ENCODE measurements around the gene CNTN5. TPM values are rescaled to one million over a fixed set of nuclear protein-coding genes. Genes with fewer than 3 reads are reported as not detected.

CNTN5 gene
- total RNA-seq, 1 donor from 2014 or later = 0.15 TPM

DNA sequence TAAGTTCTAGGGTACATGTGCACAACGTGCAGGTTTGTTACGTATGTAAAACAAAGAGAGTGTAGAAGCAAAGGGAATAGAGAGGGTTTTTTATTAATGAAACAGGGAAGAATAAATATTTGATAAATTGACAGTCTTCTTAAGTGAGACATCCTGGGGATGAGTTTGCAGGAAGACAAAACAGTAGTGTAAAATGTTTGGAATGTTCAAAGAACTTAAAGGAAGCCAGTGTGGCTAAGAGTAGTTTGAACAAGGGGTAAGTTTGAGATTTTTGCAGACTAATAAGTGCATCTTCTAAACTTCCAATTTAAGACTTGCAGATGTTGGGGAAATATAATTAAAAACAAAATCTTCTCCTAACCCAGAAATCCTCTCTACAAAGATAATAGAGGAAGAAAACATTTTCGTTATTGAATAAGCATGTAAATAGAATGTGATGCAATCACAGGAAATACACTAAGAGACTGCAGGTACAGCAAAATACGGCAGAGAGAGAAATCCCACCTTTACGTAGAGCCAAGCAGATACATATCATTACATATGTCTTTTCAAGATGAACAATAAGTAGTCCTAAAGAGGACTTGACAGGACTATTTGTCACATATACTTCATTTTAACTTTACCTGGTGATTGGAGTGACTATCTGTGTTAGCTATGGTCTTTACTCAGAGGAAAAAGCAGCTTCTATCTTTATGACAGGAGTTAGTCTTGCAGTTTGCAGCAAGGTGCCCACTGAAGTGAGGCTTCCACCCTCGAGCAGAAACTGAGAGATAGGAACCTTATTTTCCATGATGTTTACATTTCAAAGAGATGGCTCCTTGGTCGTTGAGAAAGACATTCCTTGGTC is 402.1 kb downstream of the CNTN5 start:
- peaks cover 8% of the 10 kb centered on the region for H3K4me1 Mint-ChIP-seq (ENCODE audit: unreplicated experiment)
- H3K9me3 Mint-ChIP-seq (ENCODE audit: unreplicated experiment) = no peaks in the 10 kb centered on the region
- DNase-seq (ENCODE audit: low spot score) = no peak
- no peak overlapping the region for H3K27ac Mint-ChIP-seq (ENCODE audit: unreplicated experiment)
- no peak overlapping the region for H3K4me3 Mint-ChIP-seq (ENCODE audit: unreplicated experiment)
- H3K27me3 Mint-ChIP-seq (ENCODE audit: unreplicated experiment) = no peaks in the 10 kb centered on the region
- H3K36me3 Mint-ChIP-seq (ENCODE audit: low read depth, unreplicated experiment) = no peaks in the 10 kb centered on the region
- no peak for TF ChIP-seq CTCF (IDR thresholded peaks at IDR 0.05; ENCODE audit: unreplicated experiment)

DNA sequence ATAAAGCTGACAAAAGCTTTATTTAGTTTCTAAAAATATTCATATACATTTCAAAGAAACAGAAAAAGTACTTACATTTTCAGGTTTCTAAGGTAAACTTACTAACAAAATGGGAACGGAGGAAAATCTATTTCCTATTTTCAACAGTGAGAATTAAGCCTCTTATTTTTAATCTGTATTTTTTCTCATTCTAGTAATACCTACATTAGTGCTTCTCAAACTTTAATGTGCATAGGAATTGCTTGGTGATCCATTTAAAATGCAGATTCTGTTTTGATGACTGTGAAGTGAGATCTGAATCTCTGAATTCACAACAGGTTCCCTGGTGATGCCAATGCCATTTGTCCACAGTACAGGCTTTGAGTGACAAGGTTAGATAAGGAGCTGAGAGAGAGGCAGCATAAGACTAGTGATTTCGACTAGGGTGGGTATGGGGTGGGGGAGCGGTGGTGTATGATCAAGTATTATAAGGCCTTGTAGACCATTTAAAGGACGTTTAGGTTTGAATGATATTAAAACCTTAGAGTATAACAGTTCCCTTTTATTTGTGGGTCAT is 402.8 kb downstream of the CNTN5 start:
- Mint-ChIP-seq H3K36me3 (ENCODE audit: low read depth, unreplicated experiment) (no peaks in the 10 kb centered on the region), H3K27me3 (ENCODE audit: unreplicated experiment) (no peaks in the 10 kb centered on the region), H3K4me3 (ENCODE audit: unreplicated experiment) (no peak overlapping the region), H3K27ac (ENCODE audit: unreplicated experiment) (no peak overlapping the region), H3K4me1 (ENCODE audit: unreplicated experiment) (peaks cover 8% of the 10 kb centered on the region), H3K9me3 (ENCODE audit: unreplicated experiment) (no peaks in the 10 kb centered on the region)
- DNase-seq (ENCODE audit: low spot score) = no peak
- TF ChIP-seq CTCF (IDR thresholded peaks at IDR 0.05; ENCODE audit: unreplicated experiment) = no peak

- H3K27ac Mint-ChIP-seq (ENCODE audit: unreplicated experiment) = no peak overlapping the region
- TF ChIP-seq CTCF (IDR thresholded peaks at IDR 0.05; ENCODE audit: unreplicated experiment) = no peak
- no peak for DNase-seq (ENCODE audit: low spot score)
- H3K36me3 Mint-ChIP-seq (ENCODE audit: low read depth, unreplicated experiment) = no peaks in the 10 kb centered on the region
- no peaks in the 10 kb centered on the region for H3K27me3 Mint-ChIP-seq (ENCODE audit: unreplicated experiment)
- H3K4me1 Mint-ChIP-seq (ENCODE audit: unreplicated experiment) = peaks cover 8% of the 10 kb centered on the region
- H3K4me3 Mint-ChIP-seq (ENCODE audit: unreplicated experiment) = no peak overlapping the region
- no peaks in the 10 kb centered on the region for H3K9me3 Mint-ChIP-seq (ENCODE audit: unreplicated experiment)
Observed at GRCh38 chr11:99424313-99425084, 403.8 kb downstream of the CNTN5 start.

DNA sequence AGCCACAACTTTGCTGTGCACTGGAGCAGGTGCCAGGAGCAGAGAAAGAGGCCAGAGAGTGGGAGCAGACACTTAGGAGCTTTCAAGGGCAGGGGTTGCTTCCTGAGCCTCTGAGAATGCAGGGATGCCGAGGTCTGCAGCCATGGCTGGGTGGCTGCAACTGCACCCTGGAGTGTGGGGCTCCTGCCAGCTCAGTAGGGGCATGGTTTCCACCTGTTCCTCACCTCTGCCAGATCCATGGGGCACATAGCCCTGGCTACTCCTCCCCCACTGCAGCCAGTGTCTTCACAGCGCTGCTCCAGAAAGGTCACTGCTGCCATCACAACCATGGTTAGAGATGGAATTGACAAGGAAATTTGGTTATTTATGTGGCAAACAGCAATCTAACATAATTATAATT is 404.8 kb downstream of the CNTN5 start:
- Mint-ChIP-seq H3K27ac (ENCODE audit: unreplicated experiment) (no peak overlapping the region), H3K9me3 (ENCODE audit: unreplicated experiment) (no peaks in the 10 kb centered on the region), H3K36me3 (ENCODE audit: low read depth, unreplicated experiment) (no peaks in the 10 kb centered on the region)

More for the DNA sequence above, 404.8 kb downstream of the CNTN5 start:
- DNase-seq (ENCODE audit: low spot score) = no peak
- TF ChIP-seq CTCF (IDR thresholded peaks at IDR 0.05; ENCODE audit: unreplicated experiment) = no peak
- H3K27me3 Mint-ChIP-seq (ENCODE audit: unreplicated experiment) = no peaks in the 10 kb centered on the region
- no peak overlapping the region for H3K4me3 Mint-ChIP-seq (ENCODE audit: unreplicated experiment)
- H3K4me1 Mint-ChIP-seq (ENCODE audit: unreplicated experiment) = peaks cover 8% of the 10 kb centered on the region

All from endothelial cell (in vitro differentiated cells).